ENCODE measurements around the gene IL10RA. TPM values are rescaled to one million over a fixed set of nuclear protein-coding genes. Genes with fewer than 3 reads are reported as not detected.

The IL10RA gene
- total RNA-seq, 2 donors from 2014 or later: 4.5 to 10.7 TPM

DNA sequence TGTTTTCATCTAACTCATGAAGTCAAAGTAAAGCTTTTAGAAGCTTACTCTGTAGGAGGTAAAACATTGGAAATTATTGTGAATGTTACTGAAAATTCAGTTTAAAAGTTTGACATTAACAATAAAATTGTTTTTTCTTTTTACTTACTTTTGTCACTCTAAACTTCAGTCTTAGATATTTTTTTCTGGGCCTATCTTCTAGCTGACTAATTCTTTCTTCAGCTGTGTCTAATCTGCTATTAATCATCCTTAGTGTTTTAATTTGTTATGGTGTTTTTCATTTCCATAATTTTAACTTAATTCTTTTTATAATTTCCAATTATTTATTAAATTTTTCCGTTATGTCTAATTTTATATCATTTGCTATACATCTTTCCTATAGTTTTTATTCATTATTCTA lies 35.0 kb downstream of the IL10RA start:
- no peak overlapping the region for H3K27ac ChIP-seq
- H3K27me3 ChIP-seq (replicated peaks; ENCODE audit: insufficient read depth): no peaks in the 10 kb centered on the region
- DNase-seq (ENCODE audit: low spot score): no peak
- WGBS: 97% methylated on average over 1 of the region's 1 CpG
- TF ChIP-seq, protein P1, sequence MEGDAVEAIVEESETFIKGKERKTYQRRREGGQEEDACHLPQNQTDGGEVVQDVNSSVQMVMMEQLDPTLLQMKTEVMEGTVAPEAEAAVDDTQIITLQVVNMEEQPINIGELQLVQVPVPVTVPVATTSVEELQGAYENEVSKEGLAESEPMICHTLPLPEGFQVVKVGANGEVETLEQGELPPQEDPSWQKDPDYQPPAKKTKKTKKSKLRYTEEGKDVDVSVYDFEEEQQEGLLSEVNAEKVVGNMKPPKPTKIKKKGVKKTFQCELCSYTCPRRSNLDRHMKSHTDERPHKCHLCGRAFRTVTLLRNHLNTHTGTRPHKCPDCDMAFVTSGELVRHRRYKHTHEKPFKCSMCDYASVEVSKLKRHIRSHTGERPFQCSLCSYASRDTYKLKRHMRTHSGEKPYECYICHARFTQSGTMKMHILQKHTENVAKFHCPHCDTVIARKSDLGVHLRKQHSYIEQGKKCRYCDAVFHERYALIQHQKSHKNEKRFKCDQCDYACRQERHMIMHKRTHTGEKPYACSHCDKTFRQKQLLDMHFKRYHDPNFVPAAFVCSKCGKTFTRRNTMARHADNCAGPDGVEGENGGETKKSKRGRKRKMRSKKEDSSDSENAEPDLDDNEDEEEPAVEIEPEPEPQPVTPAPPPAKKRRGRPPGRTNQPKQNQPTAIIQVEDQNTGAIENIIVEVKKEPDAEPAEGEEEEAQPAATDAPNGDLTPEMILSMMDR (IDR thresholded peaks at IDR 0.05): no peak
- TF ChIP-seq POLR2AphosphoS5 (IDR thresholded peaks at IDR 0.05) (no peak), POLR2A (IDR thresholded peaks at IDR 0.05) (no peak)
- H3K9me3 ChIP-seq: no peaks in the 10 kb centered on the region
- intact Hi-C loops (cut with DNase I): no loop called here
- no peaks in the 10 kb centered on the region for H3K4me1 ChIP-seq (replicated peaks)
- no peak overlapping the region for H3K4me3 ChIP-seq
- H3K36me3 ChIP-seq: no peaks in the 10 kb centered on the region

DNA sequence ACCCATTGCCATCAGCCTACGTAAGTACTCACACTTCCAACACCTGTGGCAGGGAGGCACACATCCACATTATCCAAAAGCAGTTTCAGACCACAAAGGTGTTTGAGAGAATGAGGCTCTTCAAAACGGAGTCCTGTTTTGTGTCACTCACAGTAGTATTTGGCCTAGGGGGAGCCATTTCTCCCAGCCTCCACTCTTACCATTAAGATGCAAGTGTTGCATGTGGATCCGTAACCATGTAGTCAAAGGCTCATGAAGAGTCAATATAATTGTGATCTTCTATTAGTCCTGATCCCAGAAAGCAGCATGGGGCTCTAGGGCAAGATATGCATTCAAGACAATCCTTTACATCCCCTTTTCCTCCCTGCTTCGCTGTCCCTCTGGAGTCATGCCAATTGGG lies 41.5 kb downstream of the IL10RA start:
- no peaks in the 10 kb centered on the region for H3K4me1 ChIP-seq (replicated peaks)
- H3K4me3 ChIP-seq: no peak overlapping the region
- intact Hi-C loops (cut with DNase I): no loop called here
- no peak for DNase-seq (ENCODE audit: low spot score)
- no peak for TF ChIP-seq POLR2AphosphoS5 (IDR thresholded peaks at IDR 0.05)
- TF ChIP-seq, protein P1 (IDR thresholded peaks at IDR 0.05): no peak
- TF ChIP-seq POLR2A (IDR thresholded peaks at IDR 0.05): no peak
- peaks cover 2% of the 10 kb centered on the region for H3K27me3 ChIP-seq (replicated peaks; ENCODE audit: insufficient read depth)
- no peaks in the 10 kb centered on the region for H3K9me3 ChIP-seq
- H3K36me3 ChIP-seq: no peaks in the 10 kb centered on the region
- 93% methylated on average over 4 of the region's 4 CpGs for WGBS
- H3K27ac ChIP-seq: no peak overlapping the region

DNA sequence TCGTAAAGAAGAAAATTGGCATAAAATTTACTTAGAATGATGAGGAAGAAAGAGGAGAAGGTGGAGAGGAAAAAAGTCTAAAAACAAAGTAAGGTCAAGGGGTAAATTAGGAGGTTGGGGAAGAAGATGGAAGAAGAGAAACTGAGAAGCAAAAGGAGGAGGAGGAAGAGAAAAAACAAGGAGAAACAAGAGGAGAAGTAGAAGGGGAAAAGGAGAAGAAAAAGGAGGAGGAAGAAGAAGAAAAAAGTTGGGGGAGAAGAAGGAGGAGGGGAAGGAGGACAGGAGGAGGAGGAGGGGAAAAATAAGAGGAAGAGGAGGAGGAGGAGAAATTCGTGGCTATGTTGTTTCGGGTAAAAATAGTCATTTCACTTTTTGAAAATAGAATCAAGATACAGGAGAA lies 42.4 kb downstream of the IL10RA start:
- Histone ChIP-seq H3K4me1 (replicated peaks) (no peaks in the 10 kb centered on the region), H3K27me3 (replicated peaks; ENCODE audit: insufficient read depth) (peaks cover 2% of the 10 kb centered on the region), H3K9me3 (no peaks in the 10 kb centered on the region), H3K27ac (no peak overlapping the region), H3K4me3 (no peak overlapping the region), H3K36me3 (no peaks in the 10 kb centered on the region)
- intact Hi-C loops (cut with DNase I): no loop called here
- no peak for TF ChIP-seq POLR2AphosphoS5 (IDR thresholded peaks at IDR 0.05)
- TF ChIP-seq POLR2A (IDR thresholded peaks at IDR 0.05): no peak
- WGBS: 76% methylated on average over 3 of the region's 3 CpGs
- DNase-seq (ENCODE audit: low spot score): no peak

DNA sequence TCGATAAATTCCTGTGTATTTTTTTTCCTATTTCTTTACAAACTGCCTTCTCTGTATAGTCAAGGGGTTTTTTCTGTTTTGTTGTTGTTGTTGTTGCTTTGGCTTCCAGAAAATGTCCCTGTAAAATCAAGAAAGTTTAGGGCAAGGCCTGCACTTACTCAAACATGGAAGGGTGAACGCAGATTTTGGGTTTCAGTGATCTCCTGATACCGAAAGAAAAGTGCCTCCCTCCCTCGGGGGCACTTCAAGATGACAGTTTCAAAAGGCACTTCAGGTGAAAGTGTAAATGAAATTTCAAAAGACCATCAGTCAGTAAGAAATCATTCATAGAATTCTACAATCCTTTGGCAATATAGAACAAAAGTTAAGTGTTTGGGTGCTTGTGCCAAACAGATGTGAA lies 47.2 kb downstream of the IL10RA start:
- no peak for DNase-seq (ENCODE audit: low spot score)
- peaks cover 2% of the 10 kb centered on the region for H3K27me3 ChIP-seq (replicated peaks; ENCODE audit: insufficient read depth)
- intact Hi-C loops (cut with DNase I): no loop called here
- no peaks in the 10 kb centered on the region for H3K36me3 ChIP-seq
- WGBS: 80% methylated on average over 4 of the region's 4 CpGs
- TF ChIP-seq POLR2A (IDR thresholded peaks at IDR 0.05): no peak
- no peaks in the 10 kb centered on the region for H3K9me3 ChIP-seq
- H3K4me1 ChIP-seq (replicated peaks): no peaks in the 10 kb centered on the region
- H3K4me3 ChIP-seq: no peak overlapping the region
- H3K27ac ChIP-seq: no peak overlapping the region

DNA sequence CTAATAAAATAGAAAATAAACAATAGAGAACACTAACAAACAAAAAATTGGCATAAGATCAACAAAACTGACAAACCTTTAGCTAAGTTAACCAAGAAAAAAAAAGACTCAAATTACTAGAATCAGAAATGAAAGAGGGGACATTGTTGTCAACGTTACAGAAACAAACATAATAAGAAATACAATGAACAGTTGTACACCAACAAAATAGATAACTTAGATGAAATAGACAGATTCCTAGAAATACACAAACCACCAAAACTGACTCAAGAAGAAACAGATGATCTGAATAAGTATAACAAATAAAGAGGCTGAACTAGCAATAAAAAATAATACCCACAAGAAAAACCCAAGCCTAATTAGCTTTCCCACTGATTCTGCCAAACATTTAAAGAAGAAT lies 55.9 kb downstream of the IL10RA start:
- no peaks in the 10 kb centered on the region for H3K9me3 ChIP-seq
- H3K27me3 ChIP-seq (replicated peaks; ENCODE audit: insufficient read depth): no peaks in the 10 kb centered on the region
- TF ChIP-seq, protein P1 (IDR thresholded peaks at IDR 0.05): no peak
- TF ChIP-seq POLR2A (IDR thresholded peaks at IDR 0.05): no peak
- no peak for TF ChIP-seq POLR2AphosphoS5 (IDR thresholded peaks at IDR 0.05)
- WGBS: 41% methylated on average over 1 of the region's 1 CpG
- H3K4me1 ChIP-seq (replicated peaks): no peaks in the 10 kb centered on the region
- intact Hi-C loops (cut with DNase I): no loop called here
- H3K27ac ChIP-seq: no peak overlapping the region
- no peak overlapping the region for H3K4me3 ChIP-seq
- DNase-seq (ENCODE audit: low spot score): no peak
- H3K36me3 ChIP-seq: no peaks in the 10 kb centered on the region

DNA sequence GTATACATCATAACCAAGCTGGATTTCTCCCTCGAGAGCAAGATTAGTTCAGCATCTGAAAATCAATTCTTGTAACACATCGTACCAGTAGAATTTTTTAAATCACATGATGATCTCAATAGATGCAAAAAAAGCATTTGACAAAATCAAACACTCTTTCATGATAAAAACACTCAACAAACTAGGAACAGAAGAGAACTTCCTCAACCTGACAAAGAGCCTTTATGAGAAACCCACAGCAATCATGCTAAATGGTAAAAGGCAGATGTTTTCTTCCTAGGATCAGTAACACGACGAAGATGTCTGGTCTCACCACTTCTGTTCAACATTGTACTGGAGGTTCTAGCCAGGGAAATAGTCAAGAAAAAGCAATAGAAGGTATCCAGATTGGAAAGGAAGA lies 56.6 kb downstream of the IL10RA start:
- DNase-seq (ENCODE audit: low spot score): no peak
- no peak for TF ChIP-seq POLR2A (IDR thresholded peaks at IDR 0.05)
- TF ChIP-seq POLR2AphosphoS5 (IDR thresholded peaks at IDR 0.05): no peak
- TF ChIP-seq, protein P1 (IDR thresholded peaks at IDR 0.05): no peak
- no peaks in the 10 kb centered on the region for H3K36me3 ChIP-seq
- no peaks in the 10 kb centered on the region for H3K9me3 ChIP-seq
- WGBS: 67% methylated on average over 4 of the region's 4 CpGs
- no peaks in the 10 kb centered on the region for H3K4me1 ChIP-seq (replicated peaks)
- H3K4me3 ChIP-seq: no peak overlapping the region
- no peak overlapping the region for H3K27ac ChIP-seq
- intact Hi-C loops (cut with DNase I): no loop called here
- H3K27me3 ChIP-seq (replicated peaks; ENCODE audit: insufficient read depth): no peaks in the 10 kb centered on the region

All from prostate gland (tissue), 2 donors.